ENCODE measurements around the gene ROBO1. TPM values are rescaled to one million over a fixed set of nuclear protein-coding genes. Genes with fewer than 3 reads are reported as not detected.

ROBO1 gene
- total RNA-seq, 1 donor: 88.5 TPM

DNA sequence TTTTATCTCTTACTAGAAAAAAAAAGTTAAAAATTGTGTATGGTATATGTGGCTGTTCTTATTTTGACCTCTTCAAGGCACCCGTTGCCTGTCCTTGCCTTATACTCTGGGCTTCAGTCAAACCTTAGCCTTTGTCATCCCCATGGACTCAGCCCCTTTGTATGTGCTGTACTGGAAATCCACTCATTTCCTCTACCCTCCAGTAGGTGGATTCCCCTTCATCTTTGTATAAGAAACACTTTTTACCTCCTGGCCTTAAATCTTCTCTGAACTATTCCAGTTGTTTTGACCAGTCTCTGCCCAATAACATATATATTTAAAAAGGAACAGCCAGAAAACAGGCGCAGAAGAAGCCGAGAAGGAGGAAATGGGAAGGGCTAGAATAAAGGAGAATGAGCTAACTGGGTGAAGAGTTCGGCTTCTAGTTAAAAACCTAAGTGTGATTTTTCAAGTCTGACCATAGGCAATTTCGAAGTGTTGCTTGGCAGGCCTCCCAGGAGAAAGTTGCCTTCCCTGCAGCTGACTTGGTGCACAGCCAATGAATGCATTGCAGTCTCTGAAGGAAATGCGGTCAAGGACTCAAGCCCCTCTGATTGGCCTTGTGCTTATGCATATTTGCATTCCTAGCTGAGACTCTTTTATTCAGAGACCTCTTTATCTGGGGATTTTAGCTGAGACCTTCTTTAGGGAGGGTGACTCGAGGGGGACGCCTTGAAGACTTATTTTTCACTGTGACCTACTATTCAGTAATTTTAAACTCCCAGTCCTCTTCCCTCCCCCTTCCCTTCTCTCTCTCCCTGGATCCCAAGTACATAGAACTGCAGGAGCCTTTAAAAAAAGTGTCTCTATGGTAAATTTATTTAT, 277.4 kb downstream of the ROBO1 start:
- no peak overlapping the region for H3K4me3 ChIP-seq (ENCODE audit: low read depth, low read length)
- TF ChIP-seq, protein P1, sequence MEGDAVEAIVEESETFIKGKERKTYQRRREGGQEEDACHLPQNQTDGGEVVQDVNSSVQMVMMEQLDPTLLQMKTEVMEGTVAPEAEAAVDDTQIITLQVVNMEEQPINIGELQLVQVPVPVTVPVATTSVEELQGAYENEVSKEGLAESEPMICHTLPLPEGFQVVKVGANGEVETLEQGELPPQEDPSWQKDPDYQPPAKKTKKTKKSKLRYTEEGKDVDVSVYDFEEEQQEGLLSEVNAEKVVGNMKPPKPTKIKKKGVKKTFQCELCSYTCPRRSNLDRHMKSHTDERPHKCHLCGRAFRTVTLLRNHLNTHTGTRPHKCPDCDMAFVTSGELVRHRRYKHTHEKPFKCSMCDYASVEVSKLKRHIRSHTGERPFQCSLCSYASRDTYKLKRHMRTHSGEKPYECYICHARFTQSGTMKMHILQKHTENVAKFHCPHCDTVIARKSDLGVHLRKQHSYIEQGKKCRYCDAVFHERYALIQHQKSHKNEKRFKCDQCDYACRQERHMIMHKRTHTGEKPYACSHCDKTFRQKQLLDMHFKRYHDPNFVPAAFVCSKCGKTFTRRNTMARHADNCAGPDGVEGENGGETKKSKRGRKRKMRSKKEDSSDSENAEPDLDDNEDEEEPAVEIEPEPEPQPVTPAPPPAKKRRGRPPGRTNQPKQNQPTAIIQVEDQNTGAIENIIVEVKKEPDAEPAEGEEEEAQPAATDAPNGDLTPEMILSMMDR (IDR thresholded peaks at IDR 0.05; ENCODE audit: insufficient read depth, low read depth, low read length): no peak
- peak; percentile 33 for DNase-seq (ENCODE audit: low read depth)

DNA sequence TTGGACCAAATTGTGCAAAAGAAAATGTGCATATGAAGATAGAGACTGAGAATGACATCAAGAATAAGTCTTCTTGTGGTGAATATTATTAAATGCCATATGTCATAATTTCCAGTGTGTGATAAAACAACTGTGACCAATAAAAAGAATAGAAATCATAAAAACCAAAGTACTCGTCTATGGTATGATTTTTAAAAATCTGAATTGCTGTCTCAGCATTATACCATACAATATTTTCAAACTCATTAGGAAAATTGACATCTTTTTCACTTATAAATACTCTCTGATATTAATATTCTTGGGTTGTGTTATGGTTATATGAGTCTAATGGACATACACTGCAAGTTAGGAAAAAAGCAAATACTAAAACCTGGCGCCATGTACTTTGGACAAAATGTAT, 279.4 kb downstream of the ROBO1 start:
- DNase-seq (ENCODE audit: low read depth): no peak
- TF ChIP-seq, protein P1 (IDR thresholded peaks at IDR 0.05; ENCODE audit: insufficient read depth, low read depth, low read length): no peak
- no peak overlapping the region for H3K4me3 ChIP-seq (ENCODE audit: low read depth, low read length)

DNA sequence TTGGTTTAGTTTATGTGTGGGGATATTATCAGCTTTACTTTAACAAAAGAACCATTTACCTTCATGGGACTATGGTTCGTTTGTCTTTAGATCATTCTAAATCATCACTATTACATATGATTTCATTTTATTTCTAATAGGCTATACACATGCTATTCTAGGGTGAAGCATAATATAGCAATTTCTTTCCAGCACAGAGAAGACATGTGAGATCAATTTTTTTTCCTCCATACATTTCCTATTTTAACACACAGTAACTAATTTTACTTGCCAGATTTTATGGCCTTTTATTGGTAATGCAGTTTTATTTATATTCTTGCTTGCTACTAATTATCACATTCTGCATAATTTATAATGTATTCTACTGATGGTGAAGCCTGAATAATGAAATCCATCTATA, 287.1 kb downstream of the ROBO1 start:
- no peak overlapping the region for H3K4me3 ChIP-seq (ENCODE audit: low read depth, low read length)
- no peak for DNase-seq (ENCODE audit: low read depth)
- TF ChIP-seq, protein P1 (IDR thresholded peaks at IDR 0.05; ENCODE audit: insufficient read depth, low read depth, low read length): no peak

DNA sequence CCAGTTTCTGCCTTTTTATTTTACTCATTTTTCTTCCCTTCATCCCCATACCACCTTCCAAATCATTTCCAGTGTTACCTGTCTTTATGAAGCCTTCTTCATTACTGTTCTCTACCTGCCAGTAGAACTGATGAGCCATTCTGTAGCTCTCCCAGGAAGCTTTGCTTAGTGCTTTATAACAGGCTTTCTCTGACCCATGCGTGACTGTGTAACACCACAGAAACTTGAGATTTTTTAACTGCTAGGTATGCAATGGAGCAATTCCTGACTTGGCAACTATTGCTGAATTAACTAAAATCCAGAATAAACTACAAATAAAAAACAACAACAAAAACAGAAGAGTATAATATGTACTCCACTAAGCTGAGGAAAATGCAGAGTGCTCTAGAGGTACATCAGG, 289.2 kb downstream of the ROBO1 start:
- H3K4me3 ChIP-seq (ENCODE audit: low read depth, low read length): no peak overlapping the region
- TF ChIP-seq, protein P1 (IDR thresholded peaks at IDR 0.05; ENCODE audit: insufficient read depth, low read depth, low read length): no peak
- DNase-seq (ENCODE audit: low read depth): no peak

DNA sequence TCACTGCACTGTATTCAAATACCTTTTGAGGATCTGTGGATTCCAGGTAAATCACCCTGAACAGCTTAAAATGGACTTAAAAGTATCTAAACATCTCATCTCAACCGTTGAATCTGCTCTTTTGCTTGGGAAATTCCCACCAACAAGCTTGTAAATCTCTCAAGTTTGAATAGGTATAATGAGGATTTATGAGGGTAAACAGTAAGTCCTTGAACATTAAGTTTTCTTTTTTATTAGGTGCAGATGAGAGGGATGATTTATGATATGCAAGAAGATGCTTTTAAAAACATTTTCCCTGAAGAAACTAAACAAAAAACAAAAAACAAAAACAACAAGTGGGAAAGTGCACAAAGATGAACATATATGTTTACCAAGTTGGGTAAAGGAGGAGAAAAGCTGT, 290.6 kb downstream of the ROBO1 start:
- H3K4me3 ChIP-seq (ENCODE audit: low read depth, low read length): no peak overlapping the region
- DNase-seq (ENCODE audit: low read depth): peak; percentile 1
- TF ChIP-seq, protein P1 (IDR thresholded peaks at IDR 0.05; ENCODE audit: insufficient read depth, low read depth, low read length): no peak

DNA sequence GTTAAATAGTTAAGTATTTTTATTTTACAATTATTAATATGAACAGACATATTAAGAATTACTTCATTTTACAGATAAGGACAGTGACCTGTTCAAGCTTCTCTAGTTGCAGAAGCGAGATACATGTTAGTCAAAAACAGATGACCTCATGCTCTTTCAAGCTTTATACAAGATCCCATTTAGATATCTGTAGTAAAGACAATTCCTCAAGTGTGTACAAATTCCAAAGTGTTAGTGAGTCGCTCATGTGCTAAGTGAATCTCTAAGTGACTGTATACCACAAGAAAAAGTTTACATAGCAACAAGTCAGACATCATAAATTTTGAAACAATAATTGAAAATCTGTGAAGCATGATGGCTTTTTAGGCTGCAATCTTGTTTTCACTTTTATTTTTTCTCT, 293.8 kb downstream of the ROBO1 start:
- DNase-seq (ENCODE audit: low read depth): no peak
- TF ChIP-seq, protein P1 (IDR thresholded peaks at IDR 0.05; ENCODE audit: insufficient read depth, low read depth, low read length): no peak
- no peak overlapping the region for H3K4me3 ChIP-seq (ENCODE audit: low read depth, low read length)
